Ascending aorta (tissue), 2 donors: Measurements from ENCODE around the gene RIMS4. TPM values are rescaled to one million over a fixed set of nuclear protein-coding genes. Genes with fewer than 3 reads are reported as not detected.

ENCODE experiments used
- DNase-seq, 2 donors: peaks; one replicate each; pipeline ENCODE4 v3.0.0-alpha.2; 2019; ENCODE audit warnings: low spot score in 2 of 2
- H3K27ac ChIP-seq, 2 donors: fragments of 200-600 bp; sonication (generic); one replicate each; pipeline ENCODE4 v1.5.1; 2016 to 2017; ENCODE audit warnings: mild to moderate bottlenecking in 1 of 2
- H3K27me3 ChIP-seq: fragments of 200-600 bp; sonication (generic); one replicate; pipeline ENCODE4 v1.5.1; 2017
- H3K36me3 ChIP-seq, 2 donors: fragments of 200-600 bp; sonication (generic); one replicate each; pipeline ENCODE4 v1.5.1; 2016
- H3K4me1 ChIP-seq, 2 donors: fragments of 200-600 bp; sonication (generic); one replicate each; pipeline ENCODE4 v1.5.1; 2016 to 2017; ENCODE audit warnings: mild to moderate bottlenecking in 1 of 2
- H3K4me3 ChIP-seq, 2 donors: fragments of 200-600 bp; sonication (generic); one replicate each; pipeline ENCODE4 v1.5.1; 2016 to 2017; ENCODE audit warnings: mild to moderate bottlenecking in 1 of 2
- H3K9me3 ChIP-seq, 2 donors: fragments of 200-600 bp; sonication (generic); one replicate each; pipeline ENCODE4 v1.5.1; 2016
- intact Hi-C: fragments of 100-400 bp; cut with DNase I; formaldehyde crosslinking; loops from one replicate; pipeline ENCODE4 v1.15.1; 2023
- total RNA-seq: library from RNA; depleted of rRNA; stranded (reverse); fragments of >200 nt; gene quantifications from one replicate; pipeline ENCODE4 v1.1.0, GENCODE V29; 2016
- TF ChIP-seq, protein P1 (sequence below), 3 experiments: fragments of 200-600 bp in 2 of 3; fragments of 450-650 bp in 1 of 3; sonication (generic) in 2 of 3; IDR thresholded peaks; one replicate each; pipeline ENCODE4 v1.5.1; 2016 to 2019; ENCODE audit warnings: antibody characterized with exemption in 3 of 3, mild to moderate bottlenecking in 1 of 3, moderate library complexity in 1 of 3

Gene RIMS4
- total RNA-seq, 1 donor from 2014 or later, result 4.0 TPM

DNA sequence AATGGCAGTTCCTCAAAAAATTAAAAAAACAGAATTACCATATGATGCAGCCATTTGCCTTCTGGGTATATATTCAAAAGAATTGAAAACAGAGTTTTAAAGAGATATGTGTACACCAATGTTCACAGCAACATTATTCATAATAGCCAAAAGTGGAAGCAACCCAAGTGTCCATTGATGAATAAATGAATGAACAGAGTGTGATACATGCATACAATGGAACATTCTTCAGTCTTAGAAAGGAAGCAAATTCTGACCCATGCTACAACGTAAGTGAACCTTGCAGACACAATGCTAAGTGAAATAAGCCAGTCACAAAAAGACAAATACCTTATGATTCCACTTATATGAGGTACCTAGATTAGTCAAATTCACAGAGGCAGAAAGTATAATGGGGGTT is 40.5 kb upstream of the RIMS4 start:
- Histone ChIP-seq H3K4me3 (no peak overlapping the region), H3K9me3 (no peaks in the 10 kb centered on the region), H3K27ac (no peak overlapping the region), H3K4me1 (no peaks in the 10 kb centered on the region), H3K27me3 (no peaks in the 10 kb centered on the region), H3K36me3 (no peaks in the 10 kb centered on the region)
- no peak for DNase-seq
- intact Hi-C loops, result no loop called here
- TF ChIP-seq, protein P1, sequence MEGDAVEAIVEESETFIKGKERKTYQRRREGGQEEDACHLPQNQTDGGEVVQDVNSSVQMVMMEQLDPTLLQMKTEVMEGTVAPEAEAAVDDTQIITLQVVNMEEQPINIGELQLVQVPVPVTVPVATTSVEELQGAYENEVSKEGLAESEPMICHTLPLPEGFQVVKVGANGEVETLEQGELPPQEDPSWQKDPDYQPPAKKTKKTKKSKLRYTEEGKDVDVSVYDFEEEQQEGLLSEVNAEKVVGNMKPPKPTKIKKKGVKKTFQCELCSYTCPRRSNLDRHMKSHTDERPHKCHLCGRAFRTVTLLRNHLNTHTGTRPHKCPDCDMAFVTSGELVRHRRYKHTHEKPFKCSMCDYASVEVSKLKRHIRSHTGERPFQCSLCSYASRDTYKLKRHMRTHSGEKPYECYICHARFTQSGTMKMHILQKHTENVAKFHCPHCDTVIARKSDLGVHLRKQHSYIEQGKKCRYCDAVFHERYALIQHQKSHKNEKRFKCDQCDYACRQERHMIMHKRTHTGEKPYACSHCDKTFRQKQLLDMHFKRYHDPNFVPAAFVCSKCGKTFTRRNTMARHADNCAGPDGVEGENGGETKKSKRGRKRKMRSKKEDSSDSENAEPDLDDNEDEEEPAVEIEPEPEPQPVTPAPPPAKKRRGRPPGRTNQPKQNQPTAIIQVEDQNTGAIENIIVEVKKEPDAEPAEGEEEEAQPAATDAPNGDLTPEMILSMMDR (IDR thresholded peaks at IDR 0.05), result no peak

DNA sequence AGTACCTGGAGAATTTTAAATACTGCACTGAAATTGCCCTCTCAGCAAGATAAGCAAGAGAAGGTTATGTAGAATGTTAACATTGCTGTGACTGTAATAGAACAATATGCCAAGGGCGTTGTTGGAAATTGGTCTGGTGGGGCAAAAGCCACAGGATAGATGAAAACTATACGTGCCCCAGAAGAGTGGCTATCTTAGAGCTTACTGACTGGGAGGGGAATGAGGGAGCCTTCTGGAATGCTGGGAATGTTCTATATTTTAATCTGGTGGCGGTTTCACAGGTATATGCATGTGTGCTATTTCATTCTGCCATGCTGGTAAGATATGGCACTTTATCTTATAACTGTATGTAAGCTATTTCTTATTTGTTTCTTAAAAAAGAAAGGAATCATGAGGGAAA is 39.9 kb upstream of the RIMS4 start:
- TF ChIP-seq, protein P1 (IDR thresholded peaks at IDR 0.05), result no peak
- Histone ChIP-seq H3K4me3 (no peak overlapping the region), H3K27me3 (no peaks in the 10 kb centered on the region), H3K36me3 (no peaks in the 10 kb centered on the region), H3K27ac (no peak overlapping the region), H3K4me1 (no peaks in the 10 kb centered on the region), H3K9me3 (no peaks in the 10 kb centered on the region)
- no peak for DNase-seq
- intact Hi-C loops, result no loop called here

DNA sequence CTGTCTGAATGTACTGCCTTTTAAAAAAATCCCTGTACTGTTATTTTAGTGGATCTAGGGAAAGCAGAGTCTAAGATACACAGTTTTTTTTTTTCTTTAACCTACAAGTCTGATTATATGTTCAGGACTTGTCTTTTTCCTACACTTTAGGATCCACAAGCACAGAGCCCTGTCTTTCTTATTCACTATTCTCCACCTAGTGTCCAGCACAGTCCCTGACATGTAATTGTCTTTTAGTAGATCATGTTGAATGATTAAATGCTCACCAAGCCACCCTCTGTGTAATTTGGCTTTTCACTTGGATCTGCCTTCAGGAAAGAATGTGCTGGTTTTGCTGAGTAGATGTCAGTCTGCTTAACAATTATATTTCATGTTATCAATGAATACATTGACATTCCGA is 39.4 kb upstream of the RIMS4 start:
- H3K9me3 ChIP-seq, result no peaks in the 10 kb centered on the region
- no peak for DNase-seq
- H3K4me3 ChIP-seq, result no peak overlapping the region
- intact Hi-C loops, result no loop called here
- H3K4me1 ChIP-seq, result no peaks in the 10 kb centered on the region
- H3K36me3 ChIP-seq, result no peaks in the 10 kb centered on the region
- no peaks in the 10 kb centered on the region for H3K27me3 ChIP-seq
- TF ChIP-seq, protein P1 (IDR thresholded peaks at IDR 0.05), result no peak
- H3K27ac ChIP-seq, result no peak overlapping the region

DNA sequence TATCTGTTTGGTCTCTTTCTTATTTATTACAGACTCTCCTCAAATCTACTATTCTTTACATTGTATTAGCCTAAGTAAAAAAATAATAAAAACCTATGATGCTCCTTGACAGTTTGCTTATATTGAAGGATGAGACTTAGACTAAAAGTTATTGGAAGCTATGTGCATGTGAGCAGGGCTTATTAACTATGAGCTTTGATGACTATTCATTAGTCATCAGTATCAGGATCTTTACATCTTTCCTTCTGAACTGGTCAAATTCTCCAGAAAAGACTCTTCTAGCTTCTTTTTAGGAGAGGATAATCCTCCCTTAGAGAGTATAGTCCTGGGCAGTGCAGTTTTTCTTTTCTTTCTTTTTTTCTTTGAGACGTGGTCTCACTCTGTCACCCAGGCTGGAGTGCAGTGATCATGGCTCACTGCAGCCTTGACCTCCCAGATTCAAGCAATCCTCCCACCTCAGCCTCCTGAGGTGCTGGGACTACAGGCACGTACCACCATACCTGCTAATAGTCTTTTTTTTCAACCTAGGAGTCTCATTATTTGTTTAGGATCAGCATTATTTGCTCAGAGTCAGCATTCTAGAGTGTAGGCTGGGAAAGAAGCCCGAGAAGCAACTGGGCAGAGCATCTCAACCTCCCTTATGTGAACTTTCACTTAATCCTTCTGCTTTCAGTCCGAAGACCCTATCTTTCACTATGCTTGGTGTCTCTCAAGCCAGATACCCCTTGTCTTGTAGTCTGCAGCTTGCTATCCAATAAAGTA is 38.1 kb upstream of the RIMS4 start:
- intact Hi-C loops, result no loop called here
- Histone ChIP-seq H3K36me3 (no peaks in the 10 kb centered on the region), H3K4me3 (no peak overlapping the region), H3K27me3 (no peaks in the 10 kb centered on the region), H3K4me1 (no peaks in the 10 kb centered on the region), H3K27ac (no peak overlapping the region), H3K9me3 (no peaks in the 10 kb centered on the region)
- TF ChIP-seq, protein P1 (IDR thresholded peaks at IDR 0.05), result no peak
- no peak for DNase-seq

DNA sequence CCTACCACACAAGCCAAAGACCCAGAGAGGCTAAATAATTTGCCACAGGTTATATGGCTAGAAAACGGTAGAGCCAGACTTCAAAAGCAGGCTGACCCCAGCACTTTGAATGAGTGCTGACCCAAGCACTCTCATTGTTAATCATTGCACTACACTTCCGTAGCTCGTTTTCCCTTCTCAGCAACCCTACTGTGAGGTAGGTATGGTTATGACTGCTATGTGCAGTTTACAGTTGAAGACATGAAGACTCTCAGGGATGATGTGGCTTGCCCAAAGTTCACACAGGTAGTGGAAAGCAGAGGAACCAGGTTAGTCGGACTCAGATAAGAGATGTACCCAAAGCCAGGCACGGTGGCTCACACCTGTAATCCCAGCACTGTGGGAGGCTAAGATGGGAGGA is 33.5 kb upstream of the RIMS4 start:
- Histone ChIP-seq H3K4me3 (no peak overlapping the region), H3K27me3 (no peaks in the 10 kb centered on the region), H3K36me3 (no peaks in the 10 kb centered on the region), H3K9me3 (no peaks in the 10 kb centered on the region), H3K27ac (no peak overlapping the region), H3K4me1 (no peaks in the 10 kb centered on the region)
- intact Hi-C loops, result no loop called here
- no peak for DNase-seq
- TF ChIP-seq, protein P1 (IDR thresholded peaks at IDR 0.05), result no peak

DNA sequence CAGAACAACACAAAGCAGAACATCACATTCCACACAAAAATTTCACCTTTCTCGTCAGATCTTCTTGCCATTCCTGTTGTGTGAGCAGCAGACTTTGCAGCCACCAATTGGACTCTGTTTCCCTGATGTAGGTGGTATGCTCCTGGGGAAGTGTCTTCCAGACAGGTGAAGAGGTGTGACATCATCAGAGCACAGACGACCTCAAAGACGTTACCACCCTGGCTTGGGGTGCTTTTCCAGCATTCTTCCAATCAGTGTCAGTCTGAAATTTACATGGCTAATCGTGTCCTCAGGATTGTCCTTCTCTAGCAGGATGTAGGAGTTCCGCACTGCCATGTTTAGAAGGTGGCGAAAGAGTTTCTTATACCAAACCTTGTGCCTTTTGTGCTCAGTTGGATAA is 31.6 kb upstream of the RIMS4 start:
- TF ChIP-seq, protein P1 (IDR thresholded peaks at IDR 0.05), result no peak
- Histone ChIP-seq H3K27ac (no peak overlapping the region), H3K27me3 (no peaks in the 10 kb centered on the region), H3K4me1 (no peaks in the 10 kb centered on the region), H3K9me3 (no peaks in the 10 kb centered on the region), H3K36me3 (no peaks in the 10 kb centered on the region), H3K4me3 (no peak overlapping the region)
- intact Hi-C loops, result no loop called here
- DNase-seq, result no peak
